Esophagus squamous epithelium (tissue), 5 donors: Measurements from ENCODE around the gene TNFRSF25. TPM values are rescaled to one million over a fixed set of nuclear protein-coding genes. Genes with fewer than 3 reads are reported as not detected.

Experiments used
- DNase-seq: peaks from one replicate; lab custom pipeline; 2025; lab: John Stamatoyannopoulos, UW
- H3K27ac ChIP-seq, 4 donors: fragments of 200-600 bp; sonication (generic); one replicate each; pipeline ENCODE4 v1.5.1; 2016 to 2019; ENCODE audit warnings: mild to moderate bottlenecking in 1 of 4
- H3K27me3 ChIP-seq, 4 donors: fragments of 200-600 bp; sonication (generic); 1 replicate in 3 of 4; 2 replicates in 1 of 4; pipeline versions ENCODE4 v1.5.1 to v1.6.0; 2017 to 2021; ENCODE audit warnings: antibody characterized with exemption in 1 of 4
- H3K36me3 ChIP-seq, 3 donors: fragments of 200-600 bp; sonication (generic); one replicate each; pipeline ENCODE4 v1.5.1; 2016 to 2019
- H3K4me1 ChIP-seq, 3 donors: fragments of 200-600 bp; sonication (generic); one replicate each; pipeline ENCODE4 v1.5.1; 2017 to 2019
- H3K4me3 ChIP-seq, 4 donors: fragments of 200-600 bp; sonication (generic); 1 replicate in 3 of 4; 2 replicates in 1 of 4; pipeline ENCODE4 v1.5.1; 2016 to 2019; ENCODE audit warnings: mild to moderate bottlenecking in 2 of 4, moderate library complexity in 1 of 4
- H3K9me3 ChIP-seq, 3 donors: fragments of 200-600 bp; sonication (generic); one replicate each; pipeline ENCODE4 v1.5.1; 2016 to 2019
- CTCF ChIP-seq, 6 experiments: fragments of 450-650 bp in 4 of 6; fragments of 200-600 bp in 2 of 6; sonication (generic) in 2 of 6; IDR thresholded peaks; one replicate each; pipeline ENCODE4 v1.5.1; 2016 to 2019; ENCODE audit warnings: antibody characterized with exemption in 6 of 6, mild to moderate bottlenecking in 4 of 6, moderate library complexity in 4 of 6
- POLR2A ChIP-seq, 4 donors: fragments of 450-650 bp; IDR thresholded peaks; one replicate each; pipeline ENCODE4 v1.6.1; 2017; ENCODE audit warnings: antibody characterized with exemption in 4 of 4, mild to moderate bottlenecking in 4 of 4, moderate library complexity in 3 of 4
- WGBS, 2 donors: methylation state at CpG; one replicate each; pipeline ENCODE4 v1.1.5; 2018; 5-methylcytosine and 5-hydroxymethylcytosine counted together
- intact Hi-C: fragments of 100-400 bp; cut with DNase I; formaldehyde crosslinking; loops from one replicate; pipeline ENCODE4 v1.15.0; 2022
- total RNA-seq, 4 donors: library from RNA; depleted of rRNA; stranded (reverse); fragments of >200 nt; gene quantifications; one replicate each; pipeline ENCODE4 v1.1.0, GENCODE V29; 2016
- donor health status: DM: yes; HTN: yes; CAD: no.

Gene TNFRSF25
- total RNA-seq, 4 donors from 2014 or later: 22.1 to 47.3 (median 34.3) TPM

DNA sequence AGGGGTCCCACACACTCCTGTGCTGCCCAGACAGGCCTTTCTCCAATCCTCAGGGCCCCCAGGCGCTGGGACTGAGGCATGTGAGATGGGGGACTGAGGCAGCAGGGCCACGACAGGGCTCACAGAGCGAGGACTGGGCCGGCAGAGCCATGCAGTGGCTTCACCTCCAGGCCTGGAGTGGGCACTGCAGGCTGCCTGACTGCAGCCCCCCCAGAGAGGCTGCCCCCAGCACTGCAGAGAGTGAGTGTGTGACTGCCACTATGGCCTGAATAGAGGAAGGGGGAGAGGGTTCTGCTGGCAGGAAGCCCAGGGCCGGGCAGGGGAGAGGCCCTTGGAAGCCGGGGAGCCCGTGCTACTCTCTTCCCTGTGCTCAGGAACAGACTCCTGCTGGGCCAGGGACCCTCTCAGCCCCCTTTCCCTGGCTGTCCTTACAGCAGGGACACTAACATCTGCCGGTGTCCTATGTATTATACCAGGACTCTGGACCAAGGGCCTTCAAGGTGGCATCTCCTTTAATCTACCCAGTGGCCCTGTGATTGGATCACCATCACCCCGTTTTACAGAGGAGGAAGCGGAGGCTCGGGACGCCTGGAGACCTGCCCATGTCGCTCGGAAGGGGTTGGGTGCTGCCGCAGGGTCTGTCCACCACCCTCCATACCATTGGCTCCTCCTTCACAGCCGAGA, 45.7 kb upstream of the TNFRSF25 start:
- H3K4me3 ChIP-seq: no peak overlapping the region
- H3K27ac ChIP-seq: no peak overlapping the region
- H3K4me1 ChIP-seq: peaks cover 0 to 17% (median 7%) of the 10 kb centered on the region in 3 donors
- no peak for TF ChIP-seq CTCF (IDR thresholded peaks at IDR 0.05)
- no peak for TF ChIP-seq POLR2A (IDR thresholded peaks at IDR 0.05)
- H3K27me3 ChIP-seq: peaks cover 0 to 15% (median 0%) of the 10 kb centered on the region in 4 donors
- no peaks in the 10 kb centered on the region for H3K36me3 ChIP-seq
- intact Hi-C loops: no loop called here
- H3K9me3 ChIP-seq: no peaks in the 10 kb centered on the region
- DNase-seq: no peak
- WGBS, 2 donors: 83 to 93% methylated on average over 5 to 8 of the region's 16 CpGs

- intact Hi-C loops: no loop called here
- TF ChIP-seq POLR2A (IDR thresholded peaks at IDR 0.05) (no peak), CTCF (IDR thresholded peaks at IDR 0.05) (no peak)
These were observed 45.1 kb upstream of the TNFRSF25 start for GRCh38 chr1:6511056-6511455.

GRCh38 chr1:6510493-6510892, 44.5 kb upstream of the TNFRSF25 start:
- Histone ChIP-seq H3K27me3 (peaks cover 0 to 25% (median 0%) of the 10 kb centered on the region in 4 donors), H3K4me3 (no peak overlapping the region), H3K27ac (no peak overlapping the region), H3K36me3 (no peaks in the 10 kb centered on the region), H3K4me1 (peaks cover 0 to 17% (median 7%) of the 10 kb centered on the region in 3 donors), H3K9me3 (no peaks in the 10 kb centered on the region)
- 68 to 77% methylated on average over 4 to 6 of the region's 6 CpGs for WGBS, 2 donors
- TF ChIP-seq CTCF (IDR thresholded peaks at IDR 0.05) (no peak), POLR2A (IDR thresholded peaks at IDR 0.05) (no peak)
- intact Hi-C loops: no loop called here
- no peak for DNase-seq

More at GRCh38 chr1:6511056-6511455, 45.1 kb upstream of the TNFRSF25 start:
- 61 to 82% methylated on average over 4 to 5 of the region's 6 CpGs for WGBS, 2 donors
- no peak overlapping the region for H3K27ac ChIP-seq
- H3K27me3 ChIP-seq: peaks cover 0 to 21% (median 0%) of the 10 kb centered on the region in 4 donors
- H3K4me1 ChIP-seq: peaks cover 0 to 17% (median 7%) of the 10 kb centered on the region in 3 donors
- H3K9me3 ChIP-seq: no peaks in the 10 kb centered on the region
- no peak overlapping the region for H3K4me3 ChIP-seq
- DNase-seq: no peak
- H3K36me3 ChIP-seq: no peaks in the 10 kb centered on the region

GRCh38 chr1:6509919-6510291, 43.9 kb upstream of the TNFRSF25 start:
- peaks cover 0 to 25% (median 0%) of the 10 kb centered on the region in 4 donors for H3K27me3 ChIP-seq
- no peaks in the 10 kb centered on the region for H3K9me3 ChIP-seq
- no peak for DNase-seq
- H3K36me3 ChIP-seq: no peaks in the 10 kb centered on the region
- no CpG with 5 or more reads among the region's 10 CpGs for WGBS, 2 donors
- H3K4me3 ChIP-seq: no peak overlapping the region
- TF ChIP-seq CTCF (IDR thresholded peaks at IDR 0.05) (no peak), POLR2A (IDR thresholded peaks at IDR 0.05) (no peak)
- no peak overlapping the region for H3K27ac ChIP-seq
- peaks cover 0 to 17% (median 7%) of the 10 kb centered on the region in 3 donors for H3K4me1 ChIP-seq
- intact Hi-C loops: no loop called here

DNA sequence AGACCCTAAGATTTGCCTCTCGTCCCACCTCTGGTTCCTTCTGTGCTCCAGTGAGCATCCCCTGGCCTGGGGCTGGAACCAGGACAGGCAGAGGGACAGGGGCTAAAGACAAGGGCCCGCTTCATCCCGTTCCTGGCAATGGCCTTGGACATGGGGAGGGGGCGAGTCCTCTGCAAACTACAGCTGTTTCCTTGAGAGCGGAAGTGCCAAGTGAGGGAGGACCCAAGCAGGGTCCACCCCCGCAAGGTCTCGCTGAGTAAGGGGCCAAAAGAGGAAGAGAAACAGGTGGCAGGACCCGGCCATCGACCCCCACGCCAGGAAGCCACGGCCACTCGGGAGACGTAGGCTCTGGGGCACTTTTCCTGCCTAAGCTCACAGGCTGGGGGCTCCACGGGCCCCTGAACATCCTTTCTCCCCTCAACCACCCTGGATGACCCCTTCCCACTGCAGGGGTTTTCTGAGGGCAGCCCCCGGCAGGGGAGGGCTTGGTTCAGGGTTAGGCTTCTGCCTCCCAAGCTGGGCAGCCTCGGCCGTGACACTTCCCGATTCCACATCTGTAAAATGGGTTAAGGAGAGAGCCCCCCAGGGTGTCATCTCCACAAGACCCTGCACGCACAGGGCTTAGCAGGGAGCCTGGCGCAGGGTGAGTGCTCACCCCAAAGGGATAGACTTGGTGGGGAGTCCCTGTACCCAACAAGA, 43.4 kb upstream of the TNFRSF25 start:
- no peak overlapping the region for H3K27ac ChIP-seq
- no peak overlapping the region for H3K4me3 ChIP-seq
- peaks cover 0 to 17% (median 7%) of the 10 kb centered on the region in 3 donors for H3K4me1 ChIP-seq
- H3K36me3 ChIP-seq: no peaks in the 10 kb centered on the region
- WGBS, 2 donors: 67 to 80% methylated on average over 1 to 9 of the region's 20 CpGs
- H3K27me3 ChIP-seq: peaks cover 0 to 25% (median 0%) of the 10 kb centered on the region in 4 donors
- no peaks in the 10 kb centered on the region for H3K9me3 ChIP-seq
- intact Hi-C loops: no loop called here
- TF ChIP-seq POLR2A (IDR thresholded peaks at IDR 0.05) (no peak), CTCF (IDR thresholded peaks at IDR 0.05) (no peak)
- no peak for DNase-seq
